ENCODE results near the gene MARCHF10. TPM values are rescaled to one million over a fixed set of nuclear protein-coding genes. Genes with fewer than 3 reads are reported as not detected.

The MARCHF10 gene
- total RNA-seq, 4 donors from 2014 or later: not detected

DNA sequence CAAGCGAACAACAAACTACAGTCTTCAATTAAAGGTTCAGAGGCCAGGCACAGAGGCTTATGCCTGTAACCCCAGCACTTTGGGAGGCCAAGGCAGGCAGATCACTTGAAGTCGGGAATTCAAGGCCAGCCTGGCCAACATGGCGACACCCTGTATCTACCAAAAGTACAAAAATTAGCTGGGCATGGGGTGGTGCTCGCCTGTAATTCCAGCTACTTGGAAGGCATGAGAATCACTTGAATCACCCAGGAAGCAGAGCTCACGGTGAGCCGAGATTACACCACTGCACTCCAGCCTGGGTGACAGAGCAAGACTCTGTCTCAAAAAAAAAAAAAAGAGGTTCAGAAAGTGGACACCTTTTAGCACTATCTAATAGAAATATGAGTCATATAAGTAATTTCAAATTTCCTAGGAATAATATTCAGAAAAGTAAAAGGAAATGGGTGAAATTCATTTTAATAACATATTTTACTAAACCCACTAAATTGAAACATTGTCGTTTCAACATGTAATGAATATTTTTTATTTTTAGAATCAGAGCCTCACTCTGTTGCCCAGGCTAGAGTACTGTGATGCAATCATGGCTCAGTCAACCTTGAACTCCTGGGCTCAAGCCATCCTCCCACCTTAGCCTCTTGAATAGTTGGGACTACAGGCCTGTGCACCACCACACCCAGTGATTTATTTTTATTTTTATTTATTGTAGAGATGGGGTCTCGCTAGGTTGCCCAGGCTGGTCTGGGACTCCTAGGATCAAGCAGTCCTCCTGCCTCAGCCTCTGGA lies 15.2 kb upstream of the MARCHF10 start:
- TF ChIP-seq, protein P1, sequence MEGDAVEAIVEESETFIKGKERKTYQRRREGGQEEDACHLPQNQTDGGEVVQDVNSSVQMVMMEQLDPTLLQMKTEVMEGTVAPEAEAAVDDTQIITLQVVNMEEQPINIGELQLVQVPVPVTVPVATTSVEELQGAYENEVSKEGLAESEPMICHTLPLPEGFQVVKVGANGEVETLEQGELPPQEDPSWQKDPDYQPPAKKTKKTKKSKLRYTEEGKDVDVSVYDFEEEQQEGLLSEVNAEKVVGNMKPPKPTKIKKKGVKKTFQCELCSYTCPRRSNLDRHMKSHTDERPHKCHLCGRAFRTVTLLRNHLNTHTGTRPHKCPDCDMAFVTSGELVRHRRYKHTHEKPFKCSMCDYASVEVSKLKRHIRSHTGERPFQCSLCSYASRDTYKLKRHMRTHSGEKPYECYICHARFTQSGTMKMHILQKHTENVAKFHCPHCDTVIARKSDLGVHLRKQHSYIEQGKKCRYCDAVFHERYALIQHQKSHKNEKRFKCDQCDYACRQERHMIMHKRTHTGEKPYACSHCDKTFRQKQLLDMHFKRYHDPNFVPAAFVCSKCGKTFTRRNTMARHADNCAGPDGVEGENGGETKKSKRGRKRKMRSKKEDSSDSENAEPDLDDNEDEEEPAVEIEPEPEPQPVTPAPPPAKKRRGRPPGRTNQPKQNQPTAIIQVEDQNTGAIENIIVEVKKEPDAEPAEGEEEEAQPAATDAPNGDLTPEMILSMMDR (IDR thresholded peaks at IDR 0.05; ENCODE audit: low read depth): no peak

DNA sequence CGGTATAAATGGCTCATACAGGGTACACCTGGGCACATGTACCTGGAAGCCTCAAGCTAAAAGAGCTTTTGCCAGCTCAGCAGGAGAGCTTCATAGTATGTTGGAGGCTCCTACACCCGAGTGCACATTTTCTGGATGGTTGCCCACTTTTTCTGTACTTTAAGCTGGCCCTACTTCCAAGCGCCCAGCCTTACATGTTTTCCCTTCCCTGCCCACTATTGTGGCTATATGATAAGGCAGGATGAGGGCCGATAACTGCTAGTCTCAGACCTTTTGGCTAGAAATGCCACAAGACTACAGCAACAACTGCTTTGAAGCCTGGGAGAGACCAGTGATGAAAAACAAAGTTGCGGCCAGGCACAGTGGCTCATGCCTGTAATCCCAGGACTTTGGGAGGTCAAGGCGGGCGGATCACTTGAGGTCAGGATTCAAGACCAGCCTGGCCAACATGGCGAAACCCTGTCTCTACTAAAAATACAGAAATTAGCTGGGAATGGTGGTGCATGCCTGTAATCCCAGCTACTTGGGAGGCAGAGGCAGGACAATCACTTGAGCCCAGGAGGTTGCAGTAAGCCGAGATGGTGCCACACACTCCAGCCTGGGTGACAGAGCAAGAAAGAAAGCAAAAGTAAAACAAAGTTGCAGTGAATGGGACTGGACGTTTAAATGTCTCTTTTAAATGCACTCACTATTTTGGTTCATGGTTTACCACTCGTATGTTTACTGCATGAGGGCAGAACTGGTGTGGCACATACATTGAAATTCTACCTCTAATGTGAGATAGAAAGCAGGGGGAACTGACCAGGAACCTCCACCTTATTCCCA lies 14.2 kb upstream of the MARCHF10 start:
- TF ChIP-seq, protein P1 (IDR thresholded peaks at IDR 0.05; ENCODE audit: low read depth): no peak

DNA sequence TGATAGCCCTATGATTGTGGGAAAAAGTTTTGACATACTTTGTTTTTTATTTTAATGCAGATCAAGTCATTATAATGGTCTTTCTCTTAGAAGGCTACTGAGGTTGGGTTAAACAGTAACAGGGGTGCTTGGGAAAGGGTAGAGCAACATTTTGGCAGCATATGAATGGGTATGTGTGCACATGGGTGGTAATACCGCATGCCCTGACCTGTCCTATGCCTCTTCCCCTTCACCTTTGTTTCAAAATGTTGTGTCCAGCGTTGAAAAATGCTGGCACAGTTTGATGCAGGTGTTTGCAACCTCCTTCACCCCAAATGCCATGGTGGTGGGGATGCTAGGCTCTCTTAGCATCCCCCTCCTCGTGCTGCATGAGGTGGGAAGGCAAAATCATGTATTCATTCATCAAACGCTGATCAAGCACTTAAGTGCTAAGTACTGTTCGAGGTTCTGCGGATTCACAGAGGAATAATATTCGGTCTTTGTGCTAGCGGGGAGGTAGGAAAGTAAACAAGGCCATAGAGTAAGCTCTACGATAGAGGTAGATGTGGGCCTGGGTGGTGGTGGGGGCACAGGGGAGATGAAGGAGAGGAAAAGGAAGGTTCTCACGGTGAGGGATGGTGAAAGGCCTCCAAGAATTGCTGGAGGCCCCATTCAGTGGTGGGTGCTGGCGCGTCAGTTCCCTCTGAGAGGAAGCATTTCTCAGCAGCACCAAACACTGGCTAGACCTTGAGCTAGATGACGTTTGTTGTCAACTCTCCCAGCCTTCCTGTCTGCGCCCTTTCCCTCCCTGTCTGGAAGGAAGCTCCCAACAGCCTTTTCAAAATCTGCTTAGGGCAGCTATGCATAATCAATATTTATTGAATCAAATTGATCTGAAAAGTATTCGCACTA lies 13.3 kb upstream of the MARCHF10 start:
- TF ChIP-seq, protein P1 (IDR thresholded peaks at IDR 0.05; ENCODE audit: low read depth): no peak

DNA sequence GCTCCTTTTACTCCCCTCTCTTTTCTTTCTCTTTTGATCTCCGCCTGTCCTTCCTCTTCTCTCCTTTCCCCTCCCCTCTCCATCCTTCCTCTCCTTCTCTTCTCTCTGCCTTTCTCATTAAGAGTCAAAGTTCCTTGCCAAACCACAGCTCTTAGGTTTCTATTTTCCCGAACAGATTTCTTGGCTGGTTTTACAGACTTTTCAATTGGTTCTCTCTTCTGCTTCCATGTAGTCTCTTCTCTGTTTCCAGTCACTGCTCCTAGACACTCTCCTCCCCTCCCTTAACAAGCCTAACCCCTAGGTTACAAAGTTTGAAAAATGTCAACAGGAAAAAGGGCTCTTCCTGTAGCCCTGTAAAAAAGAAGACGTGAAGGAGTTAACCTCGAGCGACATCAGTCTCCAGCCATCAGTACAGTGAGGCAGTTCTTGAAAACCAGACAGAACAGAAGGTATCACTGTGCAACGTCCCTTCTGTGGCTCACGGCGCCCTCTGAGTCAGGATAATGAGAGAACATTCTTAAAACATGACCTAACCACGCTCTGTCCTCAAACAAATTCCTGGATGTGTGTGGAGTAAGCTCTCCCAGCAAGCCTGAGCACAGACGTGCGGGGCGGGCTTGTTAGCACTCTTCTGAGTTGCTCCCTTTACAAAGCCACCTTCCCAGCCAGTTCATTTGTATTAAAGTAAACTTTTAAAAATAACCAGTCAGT lies 11.6 kb upstream of the MARCHF10 start:
- TF ChIP-seq, protein P1 (IDR thresholded peaks at IDR 0.05; ENCODE audit: low read depth): no peak

DNA sequence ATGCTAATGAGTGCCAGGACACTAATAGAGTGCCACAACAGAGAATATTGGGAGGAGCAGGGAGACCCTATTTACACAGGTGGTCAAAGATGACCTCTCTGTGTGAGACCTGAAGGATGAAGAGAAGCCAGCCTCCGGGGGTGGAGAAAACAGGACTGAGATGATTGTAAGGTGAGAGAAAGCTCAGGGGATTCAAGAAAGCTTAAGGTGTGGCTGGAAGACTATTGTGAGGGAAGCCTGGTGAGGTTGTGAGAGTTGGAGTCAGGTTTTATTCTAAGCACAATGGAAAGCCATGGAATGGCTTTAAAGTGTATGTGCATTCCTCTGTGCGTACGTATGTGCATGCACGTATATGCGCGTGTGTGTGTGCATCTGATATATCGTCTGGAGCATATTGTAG lies 10.4 kb upstream of the MARCHF10 start:
- TF ChIP-seq, protein P1 (IDR thresholded peaks at IDR 0.05; ENCODE audit: low read depth): no peak

DNA sequence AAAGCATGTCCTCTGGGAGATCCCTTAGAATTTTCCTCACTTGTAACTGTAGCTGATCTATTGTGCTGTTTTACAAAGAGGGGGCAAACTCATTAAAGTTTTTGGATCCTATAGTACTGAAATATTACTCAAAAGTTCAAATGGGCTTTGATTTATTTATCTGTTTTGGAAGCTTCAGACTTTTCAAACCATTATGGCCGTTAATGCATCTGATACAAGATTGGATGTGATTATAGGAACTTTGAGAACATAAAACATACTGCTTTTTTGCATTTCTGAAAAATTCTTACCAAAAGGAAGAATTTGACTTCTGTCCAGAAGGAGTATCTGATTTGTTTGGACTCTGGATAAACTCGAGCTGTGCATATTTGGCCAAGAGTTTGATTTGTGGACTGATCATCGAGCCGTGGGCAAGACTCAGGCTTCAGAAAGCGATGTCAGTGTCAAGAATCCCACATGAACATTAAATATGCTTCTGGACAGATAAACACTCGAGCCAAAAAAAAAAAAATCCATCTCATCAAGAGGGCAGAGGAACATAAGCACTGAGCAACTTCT lies 8.2 kb upstream of the MARCHF10 start:
- TF ChIP-seq, protein P1 (IDR thresholded peaks at IDR 0.05; ENCODE audit: low read depth): no peak
